ENCODE results near the gene PADI6.

- TF ChIP-seq POLR2A (IDR thresholded peaks at IDR 0.05) (no peak), CTCF (IDR thresholded peaks at IDR 0.05) (no peak)
Observed at GRCh38 chr1:17434016-17434415, 62.0 kb downstream of the PADI6 start.
